Keratinocyte (primary cell): Measurements from ENCODE around the gene SMARCA2. TPM values are rescaled to one million over a fixed set of nuclear protein-coding genes. Genes with fewer than 3 reads are reported as not detected.

ENCODE experiments used
- DNase-seq: peaks from one replicate; pipeline ENCODE4 v3.0.0-alpha.2; 2011; ENCODE audit warnings: low read depth, missing footprints, low spot score
- FAIRE-seq: peaks from 2 replicates; lab custom pipeline; 2011; peaks lifted over from hg19 to GRCh38; lab: Jason Lieb, UNC
- H2AFZ ChIP-seq: 2 replicates; pipeline ENCODE4 v1.6.0; 2012; ENCODE audit warnings: low read length, control low read depth, inconsistent platforms; ENCODE audit not compliant: control insufficient read depth
- H3K27ac ChIP-seq: 2 replicates; pipeline ENCODE4 v1.5.1; 2011; ENCODE audit warnings: low read length; ENCODE audit not compliant: control insufficient read depth, insufficient read depth
- H3K27me3 ChIP-seq: 3 replicates; pipeline ENCODE4 v1.6.0; 2011; ENCODE audit warnings: low read length; ENCODE audit not compliant: control insufficient read depth, insufficient read depth; ENCODE audit errors: extremely low read depth
- H3K36me3 ChIP-seq, 2 experiments: 2 replicates in 1 of 2; 3 replicates in 1 of 2; pipeline ENCODE4 v1.5.1; 2011; ENCODE audit warnings: low read length in 2 of 2, mild to moderate bottlenecking in 1 of 2; ENCODE audit not compliant: control insufficient read depth in 2 of 2, insufficient read depth in 2 of 2; ENCODE audit errors: extremely low read depth in 1 of 2
- H3K4me1 ChIP-seq: 3 replicates; pipeline ENCODE4 v1.5.1; 2011; ENCODE audit warnings: low read length; ENCODE audit not compliant: control insufficient read depth, insufficient read depth; ENCODE audit errors: extremely low read depth
- H3K4me2 ChIP-seq: 3 replicates; pipeline ENCODE4 v1.6.0; 2011; ENCODE audit warnings: low read depth, low read length; ENCODE audit not compliant: control insufficient read depth, insufficient read depth; ENCODE audit errors: extremely low read depth
- H3K4me3 ChIP-seq, 3 experiments: fragments of 200-600 bp in 1 of 3; sonication (generic) in 1 of 3; 2 replicates in 2 of 3; 3 replicates in 1 of 3; pipeline ENCODE4 v1.5.1; 2011 to 2016; ENCODE audit warnings: low read length in 3 of 3, mild to moderate bottlenecking in 3 of 3, control low read depth in 2 of 3, inconsistent platforms in 1 of 3, low read depth in 1 of 3, mixed read lengths in 1 of 3, mixed run types in 1 of 3, moderate library complexity in 1 of 3; ENCODE audit not compliant: control insufficient read depth in 2 of 3, insufficient read depth in 2 of 3; ENCODE audit errors: extremely low read depth in 1 of 3
- H3K79me2 ChIP-seq: 2 replicates; pipeline ENCODE4 v1.6.0; 2012; ENCODE audit warnings: low read length; ENCODE audit not compliant: control insufficient read depth, insufficient read depth
- H3K9ac ChIP-seq: 3 replicates; pipeline ENCODE4 v1.6.0; 2011; ENCODE audit warnings: low read length; ENCODE audit not compliant: control insufficient read depth, insufficient read depth; ENCODE audit errors: extremely low read depth
- H3K9me1 ChIP-seq: 3 replicates; pipeline ENCODE4 v1.6.0; 2011; ENCODE audit warnings: low read length; ENCODE audit not compliant: control insufficient read depth, insufficient read depth; ENCODE audit errors: extremely low read depth
- H3K9me3 ChIP-seq: 2 replicates; pipeline ENCODE4 v1.5.1; 2012; ENCODE audit warnings: low read depth, low read length; ENCODE audit not compliant: control insufficient read depth
- H4K20me1 ChIP-seq: 3 replicates; pipeline ENCODE4 v1.6.0; 2011; ENCODE audit warnings: low read length; ENCODE audit not compliant: control insufficient read depth, insufficient read depth; ENCODE audit errors: extremely low read depth
- CTCF ChIP-seq, 3 experiments: IDR thresholded peaks in 1 of 3; conservative IDR thresholded peaks in 1 of 3; optimal IDR thresholded peaks in 1 of 3; 2 replicates in 2 of 3; 3 replicates in 1 of 3; pipeline versions ENCODE3 to v1.5.1; 2011; ENCODE audit warnings: low read length in 3 of 3, mild to moderate bottlenecking in 3 of 3, moderate library complexity in 2 of 3, control low read depth in 1 of 3, inconsistent platforms in 1 of 3; ENCODE audit not compliant: insufficient read depth in 2 of 3; ENCODE audit errors: extremely low read depth in 1 of 3
- EZH2 ChIP-seq: IDR thresholded peaks from one replicate; pipeline ENCODE4 v1.6.1; 2012; ENCODE audit warnings: inconsistent platforms, mild to moderate bottlenecking, low read length, moderate library complexity
- dilution Hi-C: fragments of 300-500 bp; cut with MboI; formaldehyde crosslinking; loops from one replicate; pipeline ENCODE4 v1.7.0; 2020; ENCODE audit warnings: low sequenced_read_pairs; ENCODE audit not compliant: extremely low pct_ligation_motif_present
- polyA plus RNA-seq, 5 experiments: library from polyadenylated mRNA; depleted of rRNA in 3 of 5; stranded (reverse) in 3 of 5; stranded (forward) in 1 of 5; unstranded in 1 of 5; fragments of >200 nt; gene quantifications; 1 replicate in 1 of 5; 2 replicates in 3 of 5; 3 replicates in 1 of 5; pipeline versions ENCODE4 v1.2.1 to v1.2.3, GENCODE V29; 2011 to 2012; ENCODE audit warnings: missing spikeins in 2 of 5, low read depth in 1 of 5, low replicate concordance in 1 of 5

The SMARCA2 gene
- polyA plus RNA-seq, 1 donor (not counting 4 experiments of a cell fraction or from before 2014, with no cell fraction given), result 39.0 TPM

- no peak overlapping the region for H2AFZ ChIP-seq
- H3K9ac ChIP-seq, result no peak overlapping the region
- H3K79me2 ChIP-seq, result no peaks in the 10 kb centered on the region
- no peaks in the 10 kb centered on the region for H3K4me1 ChIP-seq
- DNase-seq, result no peak
- dilution Hi-C loops, result no loop called here
- no peak for FAIRE-seq
- H3K4me3 ChIP-seq, result no peak overlapping the region
- no peaks in the 10 kb centered on the region for H4K20me1 ChIP-seq
- H3K4me2 ChIP-seq, result no peak overlapping the region
- H3K9me3 ChIP-seq, result no peaks in the 10 kb centered on the region
- H3K9me1 ChIP-seq, result no peaks in the 10 kb centered on the region
- H3K36me3 ChIP-seq, result peaks cover 2 to 17% of the 10 kb centered on the region in 2 experiments
- no peak overlapping the region for H3K27ac ChIP-seq
- TF ChIP-seq CTCF (optimal IDR thresholded peaks at IDR 0.05 in 1 of 3, IDR thresholded peaks at IDR 0.05 in 1 of 3, conservative IDR thresholded peaks at IDR 0.05 in 1 of 3; ENCODE audit: extremely low read depth in 1 of 3, insufficient read depth in 2 of 3, low read length in 3 of 3) (no peak), EZH2 (no peak)
- no peaks in the 10 kb centered on the region for H3K27me3 ChIP-seq
Observed at GRCh38 chr9:2086116-2086515, 71.0 kb downstream of the SMARCA2 start.

DNA sequence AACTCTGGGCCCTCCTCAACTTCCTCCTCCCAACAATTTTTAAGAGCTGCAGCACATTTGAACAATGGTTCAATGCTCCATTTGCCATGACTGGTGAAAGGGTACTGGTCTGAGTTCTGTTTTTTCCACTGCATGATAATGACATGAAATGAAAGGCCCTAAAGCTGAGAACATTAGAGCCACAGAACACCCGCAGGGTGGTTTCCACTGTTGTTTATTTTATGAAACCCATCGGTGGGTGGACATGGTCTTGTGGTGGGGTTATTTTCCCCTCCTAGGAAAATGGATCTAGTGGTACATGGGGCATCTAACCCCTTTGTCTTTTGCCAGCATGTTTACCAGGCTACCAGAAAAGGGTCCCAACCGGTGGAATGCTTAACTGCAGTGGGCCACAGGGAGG, 71.8 kb downstream of the SMARCA2 start:
- Histone ChIP-seq H4K20me1 (no peaks in the 10 kb centered on the region), H3K9me3 (no peaks in the 10 kb centered on the region), H2AFZ (no peak overlapping the region), H3K4me3 (no peak overlapping the region), H3K4me2 (no peak overlapping the region), H3K27ac (no peak overlapping the region), H3K9me1 (no peaks in the 10 kb centered on the region), H3K9ac (no peak overlapping the region), H3K27me3 (no peaks in the 10 kb centered on the region), H3K4me1 (no peaks in the 10 kb centered on the region), H3K79me2 (no peaks in the 10 kb centered on the region), H3K36me3 (peaks cover 2 to 17% of the 10 kb centered on the region in 2 experiments)
- DNase-seq, result no peak
- FAIRE-seq, result no peak
- TF ChIP-seq EZH2, result no peak
- TF ChIP-seq CTCF (optimal IDR thresholded peaks at IDR 0.05 in 1 of 3, IDR thresholded peaks at IDR 0.05 in 1 of 3, conservative IDR thresholded peaks at IDR 0.05 in 1 of 3; ENCODE audit: extremely low read depth in 1 of 3, insufficient read depth in 2 of 3, low read length in 3 of 3), result no peak
- dilution Hi-C loops, result no loop called here
